Transverse colon (tissue), 3 donors: ENCODE data around the gene MMRN2.

ENCODE experiments used
- EP300 ChIP-seq: sonication (generic); formaldehyde crosslinking; IDR thresholded peaks from one replicate; pipeline ENCODE4 v1.6.1; 2017; ENCODE audit warnings: antibody characterized with exemption, low read depth
- POLR2AphosphoS5 ChIP-seq, 3 donors: sonication (generic); formaldehyde crosslinking; IDR thresholded peaks; one replicate each; pipeline ENCODE4 v1.6.1; 2016; ENCODE audit warnings: antibody characterized with exemption in 3 of 3

DNA sequence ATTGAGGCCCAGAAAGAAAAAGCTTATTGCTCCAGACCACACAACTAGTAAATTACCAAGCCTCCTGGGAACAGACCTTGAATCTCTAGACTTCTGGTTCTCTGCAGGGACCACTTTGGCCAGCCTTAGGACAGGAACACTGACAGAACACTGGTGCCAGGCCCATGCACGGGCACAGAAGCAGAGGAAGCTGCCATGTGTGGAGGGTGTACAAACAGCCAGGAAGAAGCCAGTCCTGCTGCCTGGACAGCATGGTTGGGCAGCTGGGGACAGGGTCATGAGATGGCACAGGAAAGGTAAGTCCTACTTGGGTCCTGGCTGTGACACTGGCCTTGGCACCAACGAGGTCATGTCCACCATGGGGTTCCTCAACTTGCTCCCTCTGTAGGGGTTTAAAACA, 19.2 kb downstream of the MMRN2 start:
- no peak for TF ChIP-seq POLR2AphosphoS5 (IDR thresholded peaks at IDR 0.05)
- no peak for TF ChIP-seq EP300
